ENCODE measurements around the gene GPR15.
"Not testable (repeated sequence)": the region's sequence is repeated elsewhere in the genome, so short reads cannot be mapped to it uniquely, and the experiment has no call there.

GPR15 gene

GRCh38 chr3:98559769-98560168 lies 28.0 kb downstream of the GPR15 start:
- DNase-seq = not testable (repeated sequence)

DNA sequence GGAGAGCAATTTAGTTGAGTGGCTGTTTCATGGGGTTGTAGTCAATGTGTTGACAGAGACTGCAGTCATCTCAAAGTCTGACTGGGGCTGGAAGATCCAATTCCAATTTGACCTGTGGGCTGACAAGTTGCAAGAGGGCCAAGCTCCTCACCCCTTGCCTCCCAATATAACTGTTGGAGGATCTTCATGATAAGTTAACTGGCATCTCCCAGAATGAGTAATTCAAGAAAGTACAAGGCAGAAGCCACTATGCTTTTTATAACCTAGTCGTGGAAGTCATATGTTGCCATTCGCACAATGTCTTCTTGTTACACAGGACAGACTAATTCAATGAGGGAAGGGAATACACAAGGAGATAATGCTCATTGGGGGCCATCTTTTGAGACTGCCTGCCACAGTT lies 29.1 kb downstream of the GPR15 start:
- DNase-seq = no peak

- no peak for DNase-seq
These were observed 30.1 kb downstream of the GPR15 start for GRCh38 chr3:98561727-98562521.

GRCh38 chr3:98563661-98564281 lies 32.0 kb downstream of the GPR15 start:
- DNase-seq = no peak

DNA sequence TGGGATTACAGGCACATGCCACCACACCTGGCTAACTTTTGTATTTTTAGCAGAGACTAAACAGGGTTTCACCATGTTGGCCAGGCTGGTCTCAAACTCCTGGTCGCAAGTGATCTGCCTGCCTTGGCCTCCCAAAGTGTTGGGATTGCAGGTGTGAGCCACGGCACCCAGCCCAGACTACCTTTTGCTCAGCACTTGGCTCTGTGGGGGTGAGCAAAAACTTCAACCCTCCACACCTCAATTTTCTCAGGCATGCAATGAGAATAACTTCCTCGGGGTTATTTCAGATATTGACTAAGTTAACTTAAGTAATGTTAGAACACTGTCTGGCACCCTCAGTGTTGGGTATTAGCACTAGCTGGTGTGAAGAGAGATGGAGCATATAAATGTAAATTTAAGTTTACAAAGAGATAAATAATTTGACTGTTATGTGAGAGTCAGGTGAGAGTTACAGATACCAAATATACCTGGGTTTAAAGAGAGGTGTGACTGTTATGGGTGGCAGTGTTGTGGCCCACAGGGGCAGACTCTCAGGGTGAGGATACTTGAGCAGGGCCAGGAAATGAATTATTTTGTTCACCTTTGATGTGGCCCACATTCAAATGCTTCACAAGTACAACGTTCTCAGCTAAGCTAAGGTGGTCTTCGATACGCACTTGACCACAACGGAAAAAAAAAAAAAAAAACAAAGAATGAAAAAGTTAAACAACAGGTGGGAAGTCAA lies 32.7 kb downstream of the GPR15 start:
- no peak for DNase-seq

DNA sequence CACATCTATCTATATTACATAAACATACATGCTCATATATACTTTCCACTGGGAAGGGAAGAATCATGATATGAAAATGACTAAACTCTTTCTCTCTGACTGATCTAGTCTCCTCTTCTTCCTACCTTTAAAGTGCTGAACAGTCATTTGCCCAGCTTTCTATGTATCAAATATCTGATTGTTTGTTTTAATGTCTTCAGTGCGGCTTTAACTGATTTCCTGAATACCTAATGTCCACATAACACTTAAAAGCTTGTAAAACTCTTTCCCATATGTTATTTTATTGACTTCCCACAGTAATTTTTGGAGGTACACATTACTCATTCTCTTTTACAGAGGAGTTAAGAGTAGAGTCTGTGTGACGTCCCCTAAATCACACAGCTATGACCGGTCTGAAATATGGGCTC lies 33.5 kb downstream of the GPR15 start:
- DNase-seq = no peak

DNA sequence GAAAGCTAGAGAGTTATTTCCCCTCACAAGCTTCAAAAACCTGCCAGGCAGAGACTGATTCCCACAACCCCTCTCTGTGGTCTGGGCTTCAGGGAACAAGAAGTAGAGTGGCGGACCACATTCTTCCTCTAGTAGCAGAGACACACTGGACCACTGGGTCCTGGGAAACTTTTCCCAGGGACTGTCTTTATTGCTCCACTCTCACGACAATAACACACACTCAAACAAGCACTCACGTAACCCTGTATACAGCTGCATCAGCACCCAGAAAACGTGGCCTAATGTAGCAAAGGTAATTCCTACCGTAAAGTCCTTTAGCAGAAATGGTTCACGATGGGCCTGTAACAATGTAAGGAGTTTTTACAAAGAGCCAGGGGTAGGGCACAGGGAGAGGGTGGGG lies 34.1 kb downstream of the GPR15 start:
- DNase-seq = no peak

GRCh38 chr3:98567666-98568270 lies 36.0 kb downstream of the GPR15 start:
- no peak for DNase-seq

DNA sequence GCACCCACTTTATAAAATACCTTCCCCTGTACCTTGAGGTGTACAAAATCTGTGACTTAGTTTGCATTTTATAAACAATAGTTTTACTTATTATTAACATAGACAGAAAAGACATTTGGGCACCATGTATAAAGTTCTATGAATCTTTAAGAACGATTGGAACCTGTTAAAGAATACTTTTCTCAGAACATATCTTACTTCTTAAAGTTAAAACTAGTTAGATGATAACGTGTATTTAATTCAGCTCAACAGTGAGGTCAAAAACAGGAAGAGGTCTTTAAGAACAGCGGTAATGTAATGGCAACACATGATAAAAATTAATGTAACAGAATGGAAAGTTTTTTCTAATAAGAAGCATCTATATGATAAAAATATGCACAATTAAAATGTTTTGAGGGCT lies 36.6 kb downstream of the GPR15 start:
- no peak for DNase-seq

- no peak for DNase-seq
These were observed 41.5 kb downstream of the GPR15 start for GRCh38 chr3:98573181-98573728.

DNA sequence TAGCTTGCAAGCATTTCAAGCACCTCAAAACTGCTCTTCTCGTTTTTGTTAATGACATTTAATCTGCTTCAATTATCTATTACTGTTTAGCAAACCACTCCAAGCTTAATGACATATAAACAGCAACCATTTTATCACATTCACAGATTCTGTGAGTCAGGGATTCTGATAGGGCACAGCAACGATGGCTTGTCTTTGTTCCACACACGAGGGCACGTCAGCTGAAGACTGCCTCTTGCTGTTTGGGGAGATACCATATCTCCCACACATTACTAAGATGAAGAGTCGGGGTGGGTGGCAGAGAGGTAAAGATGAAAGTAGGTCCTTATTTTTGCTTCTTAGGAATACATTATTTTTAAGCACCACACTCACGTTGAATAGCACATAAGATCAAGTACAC lies 42.4 kb downstream of the GPR15 start:
- DNase-seq = no peak

DNA sequence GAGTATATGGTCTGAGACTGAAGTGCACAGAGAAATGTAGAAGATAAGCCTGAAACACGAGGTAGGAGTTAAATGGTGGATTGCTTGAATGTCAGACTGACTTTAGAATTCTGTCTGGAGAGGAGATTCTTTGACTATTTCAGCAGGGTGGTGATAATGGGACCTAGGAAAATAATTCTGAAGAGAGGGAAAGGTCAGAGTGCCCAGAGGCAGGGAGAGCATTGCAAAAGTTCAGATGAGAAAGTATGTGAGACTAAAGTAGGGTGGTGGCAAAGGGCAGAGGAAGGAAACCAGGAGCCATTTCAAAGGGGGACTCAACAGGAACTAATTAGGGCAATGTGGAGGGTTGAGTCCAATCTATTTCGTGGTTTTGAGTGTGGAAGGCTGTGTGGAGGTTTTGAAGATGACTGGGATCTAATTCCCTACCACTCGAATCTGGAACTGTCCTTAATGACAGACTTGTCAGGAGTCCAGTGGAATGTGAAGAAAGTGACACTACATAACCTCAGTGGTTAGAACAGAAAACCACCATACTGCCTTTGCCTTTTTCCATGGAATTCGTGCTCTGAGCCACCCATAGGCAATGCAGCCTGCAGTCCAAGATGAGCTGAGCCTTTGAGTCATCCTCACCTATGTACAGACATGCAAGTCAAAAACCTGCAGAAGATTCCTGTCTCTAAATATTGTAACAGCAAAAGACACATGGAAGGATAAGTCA lies 45.6 kb downstream of the GPR15 start:
- no peak for DNase-seq

DNA sequence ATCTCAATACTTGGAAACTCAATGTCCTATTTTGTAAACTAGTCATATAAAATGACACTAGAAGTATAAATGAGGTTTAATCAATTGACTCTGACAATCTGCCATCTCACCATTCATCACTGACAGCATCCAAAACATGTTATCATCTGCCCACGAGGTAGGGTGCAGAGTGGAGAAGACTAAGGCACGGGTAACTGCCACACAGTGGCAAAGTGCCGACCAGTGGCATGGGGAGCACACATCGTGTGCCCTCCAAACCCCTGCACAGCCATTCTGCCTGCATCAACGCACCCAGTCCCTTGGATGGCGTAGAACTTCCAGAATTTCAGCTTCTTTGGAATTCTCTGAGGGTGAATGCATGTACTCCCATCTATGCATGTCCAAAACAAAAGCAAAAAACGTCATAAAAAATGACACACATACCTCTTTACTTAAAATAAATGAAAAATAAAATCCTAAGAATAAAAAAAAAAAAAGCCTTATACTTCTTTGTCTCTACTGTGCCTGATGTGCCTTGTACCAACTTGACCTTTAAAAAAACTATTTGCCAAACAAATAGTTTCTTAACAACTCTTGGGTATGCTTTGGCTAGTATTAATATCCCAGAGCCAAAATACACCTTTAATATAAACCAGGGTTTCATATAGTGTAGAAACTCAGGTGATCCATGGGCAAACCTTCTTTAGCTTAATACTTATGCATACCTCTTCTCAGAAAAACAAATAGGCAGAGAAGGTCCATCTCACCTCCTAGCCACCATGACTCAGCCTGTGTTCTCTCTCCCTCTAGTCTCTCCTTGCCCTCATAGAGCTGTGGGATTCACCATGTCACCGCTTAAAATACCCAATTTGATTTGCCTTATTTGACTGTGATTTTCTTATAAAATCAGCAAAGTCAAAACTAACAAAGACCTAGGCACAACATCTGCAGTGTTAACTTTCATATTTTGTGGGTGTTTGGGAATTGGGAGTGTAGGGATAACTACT lies 48.9 kb downstream of the GPR15 start:
- DNase-seq = no peak

DNA sequence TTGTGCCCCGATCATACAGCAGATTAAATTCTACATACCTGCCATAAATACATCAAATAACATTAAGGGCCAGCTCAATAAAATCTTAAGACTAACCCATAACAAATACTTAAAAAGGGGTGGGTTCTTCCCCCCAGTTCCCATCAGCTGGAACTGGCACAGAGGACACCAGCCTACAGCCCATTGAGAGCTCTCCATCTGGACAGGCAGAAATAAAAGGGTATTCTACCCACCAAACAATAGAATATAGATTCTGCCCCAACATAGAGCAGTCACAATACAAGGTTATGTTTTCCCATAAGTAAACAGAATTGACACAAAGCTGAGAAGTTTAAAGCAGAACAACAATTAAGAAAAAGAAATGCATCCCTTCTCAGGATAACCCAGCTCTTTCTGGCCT lies 49.7 kb downstream of the GPR15 start:
- no peak for DNase-seq

DNA sequence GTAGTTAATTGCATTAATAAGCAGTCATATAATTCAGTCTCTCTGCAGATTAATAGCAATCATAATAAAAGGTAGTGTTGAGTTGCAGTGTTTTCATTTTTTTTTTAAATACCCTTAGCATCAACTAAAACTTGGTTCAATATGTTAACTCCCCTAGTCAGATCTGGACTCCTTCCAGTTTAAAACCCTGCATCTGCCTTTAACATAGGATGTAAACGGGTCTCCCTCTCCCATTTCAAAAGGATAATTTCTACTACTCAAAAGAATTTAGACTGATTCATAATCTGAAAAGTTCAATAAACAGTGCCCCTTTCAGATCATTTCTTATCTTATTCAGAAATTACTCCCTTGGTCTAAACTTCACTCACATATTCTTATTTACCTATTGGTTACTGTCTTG lies 50.3 kb downstream of the GPR15 start:
- DNase-seq = no peak

DNA sequence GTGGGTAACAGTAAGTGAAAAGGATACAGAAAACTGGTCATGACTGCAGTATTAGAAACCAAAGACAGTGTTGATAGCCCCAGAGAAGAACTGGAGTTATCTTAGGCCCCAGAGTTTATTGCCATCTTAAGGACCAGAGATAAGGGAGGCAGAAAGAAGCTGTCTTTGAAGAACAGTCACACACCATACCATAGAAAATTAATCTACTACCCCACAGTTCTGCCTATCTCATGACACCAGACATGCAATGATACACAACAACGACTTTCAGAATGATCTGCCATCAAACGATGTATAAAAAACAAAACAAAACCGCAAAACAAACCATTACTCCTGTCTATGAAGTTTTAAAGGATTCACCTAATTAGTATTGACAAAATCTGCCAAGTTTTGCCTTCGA lies 52.0 kb downstream of the GPR15 start:
- no peak for DNase-seq
